ENCODE results near the gene SAMD1. TPM values are rescaled to one million over a fixed set of nuclear protein-coding genes. Genes with fewer than 3 reads are reported as not detected.

The SAMD1 gene
- 23.3 and 24.2 TPM in 2 replicates for total RNA-seq

GRCh38 chr19:14090509-14091080, at the start of gene SAMD1:
SAMD1 (minus strand) TSS chr19:14090751.
- no peak for TF ChIP-seq CTCF (IDR thresholded peaks at IDR 0.05; ENCODE audit: insufficient read depth, low read depth, low read length)
- peak within 1 kb of the TSS; percentile 83 for H3K4me3 ChIP-seq (ENCODE audit: low read depth, low read length)
- DNase-seq (ENCODE audit: low read depth): peak; percentile 97

- H3K4me3 ChIP-seq (ENCODE audit: low read depth, low read length): no peak overlapping the region
- peak; percentile 81 for DNase-seq (ENCODE audit: low read depth)
- no peak for TF ChIP-seq CTCF (IDR thresholded peaks at IDR 0.05; ENCODE audit: insufficient read depth, low read depth, low read length)
Measured at GRCh38 chr19:14139944-14140343, 49.4 kb upstream of the SAMD1 start.

GRCh38 chr19:14138576-14139265, 48.2 kb upstream of the SAMD1 start:
- no peak for TF ChIP-seq CTCF (IDR thresholded peaks at IDR 0.05; ENCODE audit: insufficient read depth, low read depth, low read length)
- H3K4me3 ChIP-seq (ENCODE audit: low read depth, low read length): no peak overlapping the region
- DNase-seq (ENCODE audit: low read depth): peak; percentile 62

- TF ChIP-seq CTCF (IDR thresholded peaks at IDR 0.05; ENCODE audit: insufficient read depth, low read depth, low read length): peak; percentile 75
- peak within 1 kb of the TSS; percentile 79 for H3K4me3 ChIP-seq (ENCODE audit: low read depth, low read length)
- peak; percentile 100 for DNase-seq (ENCODE audit: low read depth)
Measured at GRCh38 chr19:14136509-14137281, 46.1 kb upstream of the SAMD1 start, which contains the start of gene ASF1B. ASF1B (minus strand) TSS chr19:14136589; CDS start chr19:14136456, 133 bp downstream.

- no peak for TF ChIP-seq CTCF (IDR thresholded peaks at IDR 0.05; ENCODE audit: insufficient read depth, low read depth, low read length)
- DNase-seq (ENCODE audit: low read depth): no peak
- peak overlapping the region; percentile 78 for H3K4me3 ChIP-seq (ENCODE audit: low read depth, low read length)
Measured at GRCh38 chr19:14135985-14136508, 45.5 kb upstream of the SAMD1 start.

- TF ChIP-seq CTCF (IDR thresholded peaks at IDR 0.05; ENCODE audit: insufficient read depth, low read depth, low read length): no peak
- DNase-seq (ENCODE audit: low read depth): no peak
- peak overlapping the region; percentile 78 for H3K4me3 ChIP-seq (ENCODE audit: low read depth, low read length)
Measured at GRCh38 chr19:14135355-14135754, 44.8 kb upstream of the SAMD1 start.

Measured in fibroblast of villous mesenchyme (primary cell).